Spleen (tissue), 11 donors: ENCODE results near the gene PAPPA2. TPM values are rescaled to one million over a fixed set of nuclear protein-coding genes. Genes with fewer than 3 reads are reported as not detected.

Experiments used
- DNase-seq: peaks from one replicate; pipeline ENCODE4 v3.0.0-alpha.2; 2020
- H3K27ac ChIP-seq, 8 donors: fragments of 200-600 bp; sonication (generic) in 7 of 8; 1 replicate in 4 of 8; 2 replicates in 4 of 8; pipeline versions ENCODE4 v1.5.0 to v1.8.0; 2016 to 2021; ENCODE audit warnings: inconsistent platforms in 4 of 8, mild to moderate bottlenecking in 4 of 8, moderate library complexity in 1 of 8
- H3K27me3 ChIP-seq, 7 donors: fragments of 200-600 bp; sonication (generic) in 6 of 7; replicated peaks in 1 of 7; 1 replicate in 4 of 7; 2 replicates in 3 of 7; pipeline versions ENCODE4 v1.5.0 to v1.8.0; 2016 to 2021; ENCODE audit warnings: inconsistent platforms in 3 of 7, mild to moderate bottlenecking in 1 of 7
- H3K36me3 ChIP-seq, 6 donors: fragments of 200-600 bp; sonication (generic) in 5 of 6; 1 replicate in 4 of 6; 2 replicates in 2 of 6; pipeline versions ENCODE4 v1.5.0 to v1.8.0; 2016 to 2021; ENCODE audit warnings: inconsistent platforms in 2 of 6
- H3K4me1 ChIP-seq, 6 donors: fragments of 200-600 bp; sonication (generic) in 5 of 6; 1 replicate in 3 of 6; 2 replicates in 3 of 6; pipeline versions ENCODE4 v1.5.0 to v1.8.0; 2016 to 2021; ENCODE audit warnings: inconsistent platforms in 3 of 6
- H3K4me3 ChIP-seq, 8 donors: fragments of 200-600 bp; sonication (generic) in 7 of 8; 1 replicate in 4 of 8; 2 replicates in 4 of 8; pipeline versions ENCODE4 v1.5.0 to v1.8.0; 2016 to 2021; ENCODE audit warnings: inconsistent platforms in 4 of 8, mild to moderate bottlenecking in 4 of 8, moderate library complexity in 2 of 8
- H3K9me3 ChIP-seq, 8 donors: fragments of 200-600 bp; sonication (generic) in 7 of 8; 1 replicate in 4 of 8; 2 replicates in 4 of 8; pipeline versions ENCODE4 v1.5.0 to v1.8.0; 2016 to 2021; ENCODE audit warnings: inconsistent platforms in 4 of 8
- POLR2A ChIP-seq, 3 donors: fragments of 450-650 bp; IDR thresholded peaks; one replicate each; pipeline ENCODE4 v1.5.1; 2017; ENCODE audit warnings: antibody characterized with exemption in 3 of 3, mild to moderate bottlenecking in 1 of 3
- POLR2AphosphoS5 ChIP-seq, 3 donors: sonication (generic); formaldehyde crosslinking; IDR thresholded peaks; one replicate each; pipeline ENCODE4 v1.5.1; 2017; ENCODE audit warnings: antibody characterized with exemption in 3 of 3
- WGBS, 5 donors: extraction: QIAGEN DNeasy Blood & Tissue Kit in 3 of 5; methylation state at CpG; one replicate each; pipeline versions ENCODE4 v1.1.5 to v1.1.7; 2013 to 2018; 5-methylcytosine and 5-hydroxymethylcytosine counted together
- intact Hi-C: fragments of 100-400 bp; cut with DNase I; formaldehyde crosslinking; loops from one replicate; pipeline ENCODE4 v1.15.0; 2023; ENCODE audit warnings: low total_unique reads
- polyA plus RNA-seq, 3 donors: library from polyadenylated mRNA; stranded (reverse); fragments of 200-250 nt; gene quantifications; one replicate each; pipeline ENCODE4 v1.2.1, GENCODE V29; 2013
- total RNA-seq, 7 donors: library from RNA; depleted of rRNA in 3 of 7; stranded (reverse); fragments of >200 nt in 3 of 7; fragmentation: NEBNext Ultra II Directional in 4 of 7; extraction: Animal tissue kit (Norgen Biotek cat#: 25700) in 4 of 7; gene quantifications; one replicate each; pipeline versions ENCODE4 v1.1.0 to v1.2.1, GENCODE V29; 2016 to 2021
- TF ChIP-seq, protein P1 (sequence below), 11 experiments: fragments of 200-600 bp in 7 of 11; fragments of 450-650 bp in 4 of 11; sonication (generic) in 4 of 11; IDR thresholded peaks in 8 of 11; conservative IDR thresholded peaks in 3 of 11; 1 replicate in 7 of 11; 2 replicates in 4 of 11; pipeline versions ENCODE4 v1.4.0 to v1.8.0; 2016 to 2021; ENCODE audit warnings: antibody characterized with exemption in 11 of 11, inconsistent platforms in 4 of 11, mild to moderate bottlenecking in 1 of 11
- donor health status: healthy with polysubstance abuse.
- donor health status: DM: no; HTN: no; CAD: no; lungs with moderate emphysema.
- donor health status: DM: no; HTN: no; CAD: no.
- donor health status: Bipolar disorder and iron deficiency.
- donor health status: healthy.
- donor health status: DM: no; HTN: no; CAD: no.
- donor health status: DM: yes; HTN: yes; CAD: no.

PAPPA2 gene
- total and polyA plus RNA-seq, 10 donors, result 0.02 to 0.76 (median 0.06) TPM; not detected in 3

DNA sequence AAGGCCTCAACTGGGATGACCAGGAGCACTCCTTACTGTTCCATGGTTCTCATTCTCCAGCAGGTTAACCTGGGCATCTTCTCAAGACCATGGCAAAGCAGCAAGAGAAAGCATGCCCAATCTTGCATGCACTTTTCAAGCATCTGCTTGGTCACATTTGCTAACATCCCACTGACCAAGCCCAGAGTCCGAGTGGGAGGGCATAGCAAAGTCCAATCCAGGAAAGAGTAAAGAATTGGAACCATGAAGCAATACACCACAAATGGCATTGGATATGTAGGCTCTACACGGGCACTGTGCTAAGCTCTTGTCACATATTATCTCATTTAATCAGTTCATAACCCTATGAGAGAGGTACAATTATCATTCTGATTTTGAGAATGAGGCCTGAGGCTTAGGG is 73.6 kb downstream of the PAPPA2 start:
- 68 to 86% (median 78%) methylated on average over 2 of the region's 2 CpGs for WGBS, 5 donors
- H3K27ac ChIP-seq, result no peak overlapping the region
- intact Hi-C loops, result no loop called here

DNA sequence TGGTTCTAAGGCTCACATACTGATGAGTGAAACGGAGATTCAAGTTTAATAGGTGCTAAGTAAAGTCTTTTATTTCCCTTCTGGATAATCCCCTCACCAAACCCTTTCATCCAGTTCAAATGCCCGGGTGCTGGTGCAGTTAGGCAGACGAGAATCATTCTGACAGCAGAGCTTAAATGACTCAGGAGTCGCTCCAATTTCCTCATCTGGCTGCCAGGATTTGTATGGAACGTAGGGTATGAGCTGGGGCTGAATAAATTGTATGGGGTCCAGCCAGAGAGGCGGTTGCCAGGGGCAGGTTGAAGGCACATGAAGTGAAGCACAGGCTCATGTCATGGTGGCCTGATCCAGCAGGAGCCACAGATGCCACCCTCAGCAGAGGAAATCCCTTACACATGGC is 76.0 kb downstream of the PAPPA2 start:
- H3K36me3 ChIP-seq, result no peaks in the 10 kb centered on the region
- TF ChIP-seq POLR2AphosphoS5 (IDR thresholded peaks at IDR 0.05) (no peak), POLR2A (IDR thresholded peaks at IDR 0.05) (no peak)
- intact Hi-C loops, result no loop called here
- H3K9me3 ChIP-seq, result no peaks in the 10 kb centered on the region
- no peak overlapping the region for H3K4me3 ChIP-seq
- DNase-seq, result no peak
- WGBS, 5 donors, result 52 to 70% (median 58%) methylated on average over 6 of the region's 6 CpGs
- no peaks in the 10 kb centered on the region for H3K4me1 ChIP-seq
- H3K27me3 ChIP-seq, result peaks cover 0 to 4% (median 0%) of the 10 kb centered on the region in 7 donors
- H3K27ac ChIP-seq, result no peak overlapping the region

More for the DNA sequence above, 73.6 kb downstream of the PAPPA2 start:
- H3K4me3 ChIP-seq, result no peak overlapping the region
- no peaks in the 10 kb centered on the region for H3K36me3 ChIP-seq
- TF ChIP-seq POLR2A (IDR thresholded peaks at IDR 0.05), result no peak
- TF ChIP-seq, protein P1, sequence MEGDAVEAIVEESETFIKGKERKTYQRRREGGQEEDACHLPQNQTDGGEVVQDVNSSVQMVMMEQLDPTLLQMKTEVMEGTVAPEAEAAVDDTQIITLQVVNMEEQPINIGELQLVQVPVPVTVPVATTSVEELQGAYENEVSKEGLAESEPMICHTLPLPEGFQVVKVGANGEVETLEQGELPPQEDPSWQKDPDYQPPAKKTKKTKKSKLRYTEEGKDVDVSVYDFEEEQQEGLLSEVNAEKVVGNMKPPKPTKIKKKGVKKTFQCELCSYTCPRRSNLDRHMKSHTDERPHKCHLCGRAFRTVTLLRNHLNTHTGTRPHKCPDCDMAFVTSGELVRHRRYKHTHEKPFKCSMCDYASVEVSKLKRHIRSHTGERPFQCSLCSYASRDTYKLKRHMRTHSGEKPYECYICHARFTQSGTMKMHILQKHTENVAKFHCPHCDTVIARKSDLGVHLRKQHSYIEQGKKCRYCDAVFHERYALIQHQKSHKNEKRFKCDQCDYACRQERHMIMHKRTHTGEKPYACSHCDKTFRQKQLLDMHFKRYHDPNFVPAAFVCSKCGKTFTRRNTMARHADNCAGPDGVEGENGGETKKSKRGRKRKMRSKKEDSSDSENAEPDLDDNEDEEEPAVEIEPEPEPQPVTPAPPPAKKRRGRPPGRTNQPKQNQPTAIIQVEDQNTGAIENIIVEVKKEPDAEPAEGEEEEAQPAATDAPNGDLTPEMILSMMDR (IDR thresholded peaks at IDR 0.05 in 8 of 11, conservative IDR thresholded peaks at IDR 0.05 in 3 of 11), result no peak
- no peak for TF ChIP-seq POLR2AphosphoS5 (IDR thresholded peaks at IDR 0.05)
- H3K9me3 ChIP-seq, result no peaks in the 10 kb centered on the region
- DNase-seq, result no peak
- no peaks in the 10 kb centered on the region for H3K4me1 ChIP-seq
- H3K27me3 ChIP-seq, result no peaks in the 10 kb centered on the region

DNA sequence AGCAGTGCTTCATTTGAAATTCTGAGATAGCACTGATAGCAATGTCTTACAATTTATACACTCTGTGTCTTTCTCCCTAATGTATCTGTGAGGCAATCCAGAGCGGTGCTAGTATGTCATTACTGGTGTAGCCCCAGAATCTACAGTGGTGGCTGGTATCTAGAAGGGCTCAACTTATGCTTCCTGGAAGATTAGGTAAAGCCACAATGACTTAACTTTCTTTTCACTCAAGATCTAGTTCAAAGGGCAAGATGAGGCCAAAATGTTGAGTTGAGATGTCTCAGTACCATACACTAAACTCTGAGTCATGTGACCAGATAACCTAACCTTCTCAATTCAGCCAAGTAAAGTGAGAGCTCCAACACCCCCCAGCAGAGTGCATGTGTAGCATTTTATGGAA is 77.5 kb downstream of the PAPPA2 start:
- Histone ChIP-seq H3K9me3 (no peaks in the 10 kb centered on the region), H3K36me3 (no peaks in the 10 kb centered on the region), H3K4me3 (no peak overlapping the region), H3K27me3 (peaks cover 0 to 7% (median 0%) of the 10 kb centered on the region in 7 donors), H3K27ac (no peak overlapping the region), H3K4me1 (no peaks in the 10 kb centered on the region)
- DNase-seq, result no peak
- intact Hi-C loops, result no loop called here
- TF ChIP-seq, protein P1 (IDR thresholded peaks at IDR 0.05 in 8 of 11, conservative IDR thresholded peaks at IDR 0.05 in 3 of 11), result no peak
- no peak for TF ChIP-seq POLR2A (IDR thresholded peaks at IDR 0.05)
- WGBS, 5 donors, result 88 to 100% (median 96%) methylated on average over 1 of the region's 1 CpG

GRCh38 chr1:176541663-176542062 is 78.7 kb downstream of the PAPPA2 start:
- Histone ChIP-seq H3K9me3 (no peaks in the 10 kb centered on the region), H3K27me3 (peaks cover 0 to 7% (median 0%) of the 10 kb centered on the region in 7 donors), H3K4me1 (no peaks in the 10 kb centered on the region), H3K36me3 (no peaks in the 10 kb centered on the region), H3K4me3 (no peak overlapping the region), H3K27ac (no peak overlapping the region)
- intact Hi-C loops, result no loop called here
- TF ChIP-seq, protein P1 (IDR thresholded peaks at IDR 0.05 in 8 of 11, conservative IDR thresholded peaks at IDR 0.05 in 3 of 11), result no peak
- no peak for TF ChIP-seq POLR2A (IDR thresholded peaks at IDR 0.05)
- TF ChIP-seq POLR2AphosphoS5 (IDR thresholded peaks at IDR 0.05), result no peak
- 52 to 63% (median 54%) methylated on average over 3 of the region's 3 CpGs for WGBS, 5 donors
- DNase-seq, result no peak

DNA sequence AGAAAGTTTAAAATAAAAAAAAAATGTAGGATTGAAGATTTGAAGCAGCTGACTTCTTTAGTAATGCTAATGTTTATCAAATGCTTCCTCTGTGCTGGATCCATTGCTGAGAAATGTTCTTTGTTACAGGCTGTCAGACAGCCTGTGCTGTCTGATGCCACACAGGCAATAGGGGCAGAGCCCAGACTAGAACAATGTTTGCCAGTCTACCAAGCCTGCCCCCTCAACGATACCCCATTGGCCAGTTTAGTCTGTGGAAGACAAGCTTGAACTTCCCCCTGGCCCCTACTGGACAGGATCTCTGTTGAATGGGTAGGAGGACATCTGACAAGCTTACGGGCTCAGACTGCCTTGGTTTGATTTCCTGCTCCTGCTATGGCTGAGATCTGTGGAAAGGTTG is 79.4 kb downstream of the PAPPA2 start:
- 59 to 69% (median 64%) methylated on average over 2 of the region's 2 CpGs for WGBS, 5 donors
- Histone ChIP-seq H3K36me3 (no peaks in the 10 kb centered on the region), H3K4me3 (no peak overlapping the region), H3K9me3 (no peaks in the 10 kb centered on the region), H3K27ac (no peak overlapping the region), H3K27me3 (peaks cover 0 to 7% (median 0%) of the 10 kb centered on the region in 7 donors), H3K4me1 (no peaks in the 10 kb centered on the region)
- intact Hi-C loops, result no loop called here
- DNase-seq, result no peak
- TF ChIP-seq POLR2A (IDR thresholded peaks at IDR 0.05) (no peak), POLR2AphosphoS5 (IDR thresholded peaks at IDR 0.05) (no peak)
- TF ChIP-seq, protein P1 (IDR thresholded peaks at IDR 0.05 in 8 of 11, conservative IDR thresholded peaks at IDR 0.05 in 3 of 11), result no peak
